H9 (cell line): Measurements from ENCODE around the gene TRAPPC2L. TPM values are rescaled to one million over a fixed set of nuclear protein-coding genes. Genes with fewer than 3 reads are reported as not detected.

Experiments used
- DNase-seq: peaks from one replicate; pipeline ENCODE4 v3.0.0-alpha.2; 2017
- H2AFZ ChIP-seq: one replicate; pipeline ENCODE4 v1.6.1; 2013; ENCODE audit warnings: mild to moderate bottlenecking, low read length, control low read depth, moderate library complexity
- H2AK5ac ChIP-seq: 2 replicates; pipeline ENCODE4 v1.6.1; 2013; ENCODE audit warnings: low read length, control low read depth, mixed read lengths; ENCODE audit not compliant: insufficient read length
- H2BK120ac ChIP-seq: one replicate; pipeline ENCODE4 v1.6.1; 2013; ENCODE audit warnings: low read depth, mild to moderate bottlenecking, low read length, control low read depth, inconsistent platforms; ENCODE audit not compliant: poor library complexity, severe bottlenecking
- H2BK12ac ChIP-seq: 2 replicates; pipeline ENCODE4 v1.6.1; 2013; ENCODE audit warnings: low read length, control low read depth, mixed read lengths, low read depth; ENCODE audit not compliant: insufficient read length
- H2BK15ac ChIP-seq: 2 replicates; pipeline ENCODE4 v1.6.1; 2013; ENCODE audit warnings: low read depth, low read length, control low read depth
- H2BK20ac ChIP-seq: one replicate; pipeline ENCODE4 v1.6.1; 2013; ENCODE audit warnings: low read depth, mild to moderate bottlenecking, low read length, control low read depth, inconsistent platforms; ENCODE audit not compliant: poor library complexity, severe bottlenecking
- H2BK5ac ChIP-seq: 2 replicates; pipeline ENCODE4 v1.6.1; 2013; ENCODE audit warnings: low read length, control low read depth, mixed read lengths; ENCODE audit not compliant: insufficient read length
- H3K14ac ChIP-seq: 2 replicates; pipeline ENCODE4 v1.6.1; 2013; ENCODE audit warnings: low read length, control low read depth; ENCODE audit not compliant: insufficient read depth
- H3K18ac ChIP-seq: 2 replicates; pipeline ENCODE4 v1.6.1; 2013; ENCODE audit warnings: low read depth, mild to moderate bottlenecking, mixed read lengths, low read length, control low read depth; ENCODE audit not compliant: insufficient read length
- H3K23ac ChIP-seq: 2 replicates; pipeline ENCODE4 v1.6.1; 2013; ENCODE audit warnings: low read length, control low read depth, mixed read lengths, low read depth; ENCODE audit not compliant: insufficient read length
- H3K23me2 ChIP-seq: 2 replicates; pipeline ENCODE4 v1.6.1; 2013; ENCODE audit warnings: low read depth, mild to moderate bottlenecking, mixed read lengths, low read length, control low read depth; ENCODE audit not compliant: insufficient read length, poor library complexity, severe bottlenecking
- H3K27ac ChIP-seq: 2 replicates; pipeline ENCODE4 v1.5.1; 2013; ENCODE audit warnings: low read length, control low read depth, mixed read lengths, low read depth; ENCODE audit not compliant: insufficient read length
- H3K27me3 ChIP-seq: 2 replicates; pipeline ENCODE4 v1.6.1; 2013; ENCODE audit warnings: low read length, control low read depth, inconsistent platforms; ENCODE audit not compliant: insufficient read depth
- H3K4ac ChIP-seq: 2 replicates; pipeline ENCODE4 v1.6.1; 2013; ENCODE audit warnings: low read depth, mild to moderate bottlenecking, control low read depth, inconsistent platforms, low read length, moderate library complexity
- H3K4me1 ChIP-seq: 2 replicates; pipeline ENCODE4 v1.6.1; 2013; ENCODE audit warnings: low read length, control low read depth, inconsistent platforms; ENCODE audit not compliant: insufficient read depth
- H3K4me2 ChIP-seq: 2 replicates; pipeline ENCODE4 v1.6.1; 2013; ENCODE audit warnings: low read length, control low read depth, mixed read lengths; ENCODE audit not compliant: insufficient read length, insufficient read depth
- H3K56ac ChIP-seq: 2 replicates; pipeline ENCODE4 v1.6.1; 2013; ENCODE audit warnings: low read depth, mild to moderate bottlenecking, mixed read lengths, low read length, control low read depth; ENCODE audit not compliant: insufficient read length
- H3K79me1 ChIP-seq: 2 replicates; pipeline ENCODE4 v1.6.1; 2013; ENCODE audit warnings: low read depth, mild to moderate bottlenecking, moderate library complexity, low read length, control low read depth, inconsistent platforms; ENCODE audit not compliant: insufficient read depth, poor library complexity, severe bottlenecking
- H3K79me2 ChIP-seq: 2 replicates; pipeline ENCODE4 v1.6.1; 2013; ENCODE audit warnings: low read length, control low read depth, inconsistent platforms; ENCODE audit not compliant: insufficient read depth
- H3K9ac ChIP-seq: 2 replicates; pipeline ENCODE4 v1.6.1; 2013; ENCODE audit warnings: low read length, control low read depth, mixed read lengths; ENCODE audit not compliant: insufficient read length; ENCODE audit errors: extremely low read depth
- H3K9me3 ChIP-seq: one replicate; pipeline ENCODE4 v1.6.1; 2013; ENCODE audit warnings: low read depth, low read length, inconsistent platforms; ENCODE audit not compliant: control insufficient read depth
- H3T11ph ChIP-seq: one replicate; pipeline ENCODE4 v1.6.1; 2013; ENCODE audit warnings: mild to moderate bottlenecking, low read length, control low read depth, inconsistent platforms
- H4K20me1 ChIP-seq: one replicate; pipeline ENCODE4 v1.6.1; 2013; ENCODE audit not compliant: control insufficient read depth, insufficient read length, insufficient read depth
- H4K5ac ChIP-seq: 2 replicates; pipeline ENCODE4 v1.6.1; 2013; ENCODE audit warnings: low read depth, mild to moderate bottlenecking, mixed read lengths, low read length, control low read depth; ENCODE audit not compliant: insufficient read length
- H4K8ac ChIP-seq: replicated peaks from 2 replicates; pipeline ENCODE4 v1.6.1; 2013; ENCODE audit warnings: low read length, control low read depth, mixed read lengths, low read depth; ENCODE audit not compliant: insufficient read length
- H4K91ac ChIP-seq: 2 replicates; pipeline ENCODE4 v1.6.1; 2013; ENCODE audit warnings: low read depth, mild to moderate bottlenecking, moderate library complexity, mixed read lengths, low read length, control low read depth; ENCODE audit not compliant: insufficient read length
- H3K27ac Mint-ChIP-seq, 3 experiments: 2 replicates in 2 of 3; 3 replicates in 1 of 3; pipeline ENCODE4 v1.8.0; 2020 to 2021; ENCODE audit warnings: mixed read lengths in 3 of 3, mild to moderate bottlenecking in 1 of 3, moderate library complexity in 1 of 3
- H3K27me3 Mint-ChIP-seq: 2 replicates; pipeline ENCODE4 v1.8.0; 2021; ENCODE audit warnings: low read depth, mild to moderate bottlenecking, moderate library complexity, mixed read lengths
- H3K36me3 Mint-ChIP-seq, 3 experiments: 2 replicates in 2 of 3; 3 replicates in 1 of 3; pipeline ENCODE4 v1.8.0; 2020 to 2021; ENCODE audit warnings: low read depth in 3 of 3, mixed read lengths in 3 of 3; ENCODE audit not compliant: insufficient read depth in 1 of 3
- H3K4me1 Mint-ChIP-seq, 2 experiments: 2 replicates each; pipeline ENCODE4 v1.8.0; 2020; ENCODE audit warnings: mixed read lengths in 2 of 2
- H3K4me3 Mint-ChIP-seq, 2 experiments: 2 replicates in 1 of 2; 3 replicates in 1 of 2; pipeline ENCODE4 v1.8.0; 2020 to 2021; ENCODE audit warnings: mild to moderate bottlenecking in 2 of 2, mixed read lengths in 2 of 2, moderate library complexity in 1 of 2
- H3K9me3 Mint-ChIP-seq, 2 experiments: 2 replicates in 1 of 2; 3 replicates in 1 of 2; pipeline ENCODE4 v1.8.0; 2020; ENCODE audit warnings: mild to moderate bottlenecking in 2 of 2, mixed read lengths in 2 of 2, moderate library complexity in 1 of 2
- CTCF ChIP-seq: fragments of 200-600 bp; sonication (generic); conservative IDR thresholded peaks from 3 replicates; pipeline ENCODE4 v1.8.0; 2021; ENCODE audit warnings: antibody characterized with exemption, mild to moderate bottlenecking
- WGBS: extraction: QIAGEN DNeasy Blood & Tissue Kit; methylation state at CpG from one replicate; pipeline ENCODE4 v1.1.7; 2013; ENCODE audit warnings: missing lambda C conversion rate, low lambda C conversion rate, mixed read lengths; ENCODE audit not compliant: insufficient read length; ENCODE audit errors: extremely low coverage; 5-methylcytosine and 5-hydroxymethylcytosine counted together
- total RNA-seq: library from RNA; stranded (reverse); gene quantifications from 2 replicates; pipeline ENCODE4 v1.2.1, GENCODE V29; 2021

The TRAPPC2L gene
- total RNA-seq, 1 experiment from 2014 or later, result 90.3 TPM

- H3K9me3 ChIP-seq, result no peaks in the 10 kb centered on the region
Measured at GRCh38 chr16:88841521-88842307, 15.2 kb upstream of the TRAPPC2L start.

More at GRCh38 chr16:88841521-88842307, 15.2 kb upstream of the TRAPPC2L start:
- no peaks in the 10 kb centered on the region for H3K23me2 ChIP-seq
- H4K5ac ChIP-seq, result no peak overlapping the region
- no peak overlapping the region for H2BK120ac ChIP-seq
- no peak overlapping the region for H3K56ac ChIP-seq
- TF ChIP-seq CTCF, result no peak
- H3K79me2 ChIP-seq, result no peaks in the 10 kb centered on the region
- Mint-ChIP-seq H3K4me1 (no peaks in the 10 kb centered on the region), H3K36me3 (peaks cover 4 to 11% (median 9%) of the 10 kb centered on the region in 3 experiments; a peak in 6 of 7 replicates), H3K9me3 (no peaks in the 10 kb centered on the region), H3K27ac (peak overlapping the region in 1 of 3 experiments; percentile 82; a peak in 2 of 7 replicates), H3K4me3 (no peak overlapping the region), H3K27me3 (no peaks in the 10 kb centered on the region)
- no peak overlapping the region for H3K9ac ChIP-seq
- no peak overlapping the region for H3K4me2 ChIP-seq
- no peak overlapping the region for H4K8ac ChIP-seq
- no peak for DNase-seq
- H3K14ac ChIP-seq, result no peak overlapping the region
- H2AK5ac ChIP-seq, result no peak overlapping the region
- no CpG with 5 or more reads among the region's 40 CpGs for WGBS
- no peak overlapping the region for H2BK15ac ChIP-seq
- no peak overlapping the region for H3K27ac ChIP-seq
- no peaks in the 10 kb centered on the region for H3K27me3 ChIP-seq
- no peak overlapping the region for H2BK20ac ChIP-seq
- H3K18ac ChIP-seq, result no peak overlapping the region
- H2BK12ac ChIP-seq, result no peak overlapping the region
- no peak overlapping the region for H2BK5ac ChIP-seq
- no peaks in the 10 kb centered on the region for H4K20me1 ChIP-seq
- H2AFZ ChIP-seq, result no peak overlapping the region
- no peaks in the 10 kb centered on the region for H3K79me1 ChIP-seq
- no peak overlapping the region for H3K23ac ChIP-seq
- no peak overlapping the region for H3T11ph ChIP-seq
- no peaks in the 10 kb centered on the region for H3K4me1 ChIP-seq
- H3K4ac ChIP-seq, result no peak overlapping the region
- no peak overlapping the region for H4K91ac ChIP-seq
